ENCODE results near the gene APOM. TPM values are rescaled to one million over a fixed set of nuclear protein-coding genes. Genes with fewer than 3 reads are reported as not detected.
A peak's percentile ranks its signal among the peaks of the same experiment; 100 is the strongest.

The APOM gene
- total RNA-seq, 1 experiment from 2014 or later, result 1.4 TPM

DNA sequence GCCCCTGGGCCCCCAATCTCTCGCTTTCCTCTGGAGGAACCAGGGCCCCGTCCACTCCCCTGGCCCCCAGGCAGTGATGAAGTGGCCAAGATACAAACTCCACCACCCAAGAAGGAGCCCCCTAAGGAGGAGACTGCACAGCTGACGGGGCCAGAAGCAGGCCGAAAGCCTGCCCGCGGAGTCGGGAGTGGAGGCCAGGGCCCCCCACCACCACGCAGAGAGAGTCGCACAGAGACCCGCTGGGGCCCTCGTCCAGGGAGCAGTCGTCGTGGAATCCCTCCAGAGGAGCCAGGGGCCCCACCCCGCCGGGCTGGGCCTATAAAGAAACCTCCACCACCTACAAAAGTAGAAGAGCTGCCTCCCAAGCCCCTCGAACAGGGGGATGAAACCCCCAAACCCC lies 24.5 kb upstream of the APOM start:
- DNase-seq (ENCODE audit: low read depth), result no peak

DNA sequence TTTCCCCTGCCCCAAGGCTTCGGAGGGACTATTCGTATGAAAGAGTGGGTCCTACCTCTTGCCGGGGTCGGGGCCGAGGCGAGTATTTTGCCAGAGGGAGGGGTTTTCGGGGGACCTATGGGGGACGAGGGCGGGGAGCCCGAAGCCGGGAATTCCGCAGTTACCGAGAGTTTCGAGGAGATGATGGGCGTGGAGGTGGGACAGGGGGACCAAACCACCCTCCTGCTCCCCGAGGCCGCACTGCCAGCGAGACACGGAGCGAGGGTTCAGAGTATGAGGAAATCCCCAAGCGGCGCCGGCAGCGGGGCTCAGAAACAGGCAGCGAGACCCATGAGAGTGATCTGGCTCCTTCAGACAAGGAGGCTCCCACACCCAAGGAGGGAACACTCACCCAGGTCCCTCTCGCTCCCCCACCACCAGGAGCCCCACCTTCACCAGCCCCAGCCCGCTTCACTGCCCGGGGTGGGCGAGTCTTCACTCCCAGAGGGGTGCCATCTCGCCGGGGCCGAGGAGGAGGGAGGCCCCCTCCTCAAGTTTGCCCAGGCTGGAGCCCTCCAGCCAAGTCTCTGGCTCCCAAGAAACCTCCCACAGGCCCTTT lies 23.9 kb upstream of the APOM start:
- DNase-seq (ENCODE audit: low read depth), result no peak

DNA sequence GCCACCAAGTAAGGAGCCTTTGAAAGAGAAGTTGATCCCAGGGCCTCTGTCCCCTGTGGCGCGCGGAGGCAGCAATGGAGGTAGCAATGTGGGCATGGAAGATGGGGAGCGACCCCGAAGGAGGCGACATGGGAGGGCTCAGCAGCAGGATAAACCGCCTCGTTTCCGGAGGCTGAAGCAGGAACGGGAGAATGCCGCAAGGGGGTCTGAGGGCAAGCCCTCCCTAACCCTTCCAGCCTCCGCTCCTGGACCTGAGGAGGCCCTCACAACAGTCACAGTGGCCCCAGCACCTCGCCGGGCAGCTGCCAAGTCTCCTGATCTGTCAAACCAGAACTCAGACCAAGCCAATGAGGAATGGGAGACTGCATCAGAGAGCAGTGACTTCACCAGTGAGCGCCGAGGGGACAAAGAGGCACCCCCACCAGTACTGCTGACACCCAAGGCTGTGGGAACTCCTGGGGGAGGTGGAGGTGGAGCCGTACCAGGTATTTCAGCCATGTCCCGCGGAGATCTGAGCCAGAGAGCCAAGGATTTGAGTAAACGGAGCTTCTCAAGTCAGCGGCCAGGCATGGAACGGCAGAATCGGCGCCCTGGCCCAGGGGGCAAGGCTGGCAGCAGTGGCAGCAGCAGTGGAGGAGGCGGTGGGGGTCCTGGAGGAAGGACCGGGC lies 23.3 kb upstream of the APOM start:
- DNase-seq (ENCODE audit: low read depth), result no peak

DNA sequence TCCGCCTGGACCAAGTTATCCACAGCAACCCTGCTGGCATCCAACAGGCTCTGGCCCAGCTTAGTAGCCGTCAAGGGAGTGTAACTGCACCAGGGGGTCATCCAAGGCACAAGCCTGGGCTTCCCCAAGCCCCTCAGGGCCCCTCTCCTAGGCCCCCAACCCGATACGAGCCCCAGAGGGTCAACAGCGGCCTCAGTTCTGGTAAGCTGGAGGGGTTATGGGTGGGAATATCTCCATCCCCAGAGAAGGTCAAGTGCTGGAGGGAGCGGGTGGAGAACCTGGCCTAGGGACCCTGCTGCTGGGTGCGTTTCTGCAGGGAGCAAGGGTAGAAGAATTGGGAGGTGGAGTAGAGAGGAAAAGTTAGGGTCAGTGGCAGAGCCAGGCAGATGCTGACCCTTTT lies 22.2 kb upstream of the APOM start:
- no peak for DNase-seq (ENCODE audit: low read depth)

DNA sequence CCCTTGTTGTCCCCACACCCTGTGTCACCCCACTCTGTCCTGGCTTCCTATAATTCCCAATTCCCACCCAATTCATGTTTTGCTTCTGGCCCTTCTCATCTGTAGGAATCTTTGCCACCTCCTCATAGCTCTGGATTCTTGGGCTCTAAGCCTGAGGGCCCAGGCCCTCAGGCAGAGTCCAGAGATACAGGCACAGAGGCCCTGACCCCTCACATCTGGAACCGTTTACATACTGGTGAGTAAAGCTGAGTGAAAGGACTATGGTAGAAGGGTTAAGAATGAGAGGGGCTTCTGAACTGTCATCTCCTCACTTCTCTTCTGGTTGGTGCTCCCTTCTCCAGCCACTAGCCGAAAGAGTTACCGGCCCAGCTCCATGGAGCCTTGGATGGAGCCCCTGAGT lies 21.6 kb upstream of the APOM start:
- DNase-seq (ENCODE audit: low read depth), result no peak

DNA sequence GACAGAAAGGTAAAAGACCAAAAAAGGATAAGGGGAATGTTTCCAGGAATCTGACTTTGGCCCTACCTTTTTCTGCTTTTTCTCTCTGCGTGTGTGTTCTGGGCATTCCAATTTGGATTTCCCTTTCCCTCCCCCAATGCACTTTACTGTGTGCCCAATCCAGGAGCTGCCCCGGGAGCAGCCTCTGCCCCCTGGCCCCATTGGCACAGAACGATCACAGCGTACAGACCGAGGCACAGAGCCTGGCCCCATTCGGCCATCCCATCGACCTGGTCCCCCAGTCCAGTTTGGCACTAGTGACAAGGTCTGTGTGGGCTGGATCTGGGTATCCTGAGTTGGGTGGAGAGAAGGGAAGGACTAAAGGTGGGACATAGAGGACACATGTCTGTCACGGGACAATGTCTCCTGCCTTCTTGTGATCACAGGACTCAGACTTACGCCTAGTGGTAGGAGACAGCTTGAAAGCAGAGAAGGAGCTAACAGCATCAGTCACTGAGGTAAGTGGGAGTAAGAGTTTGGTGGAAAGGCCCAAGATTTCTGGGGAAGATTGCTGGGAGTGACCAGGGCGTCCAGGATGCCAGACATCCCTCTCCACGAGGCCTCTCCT lies 20.6 kb upstream of the APOM start:
- no peak for DNase-seq (ENCODE audit: low read depth)

DNA sequence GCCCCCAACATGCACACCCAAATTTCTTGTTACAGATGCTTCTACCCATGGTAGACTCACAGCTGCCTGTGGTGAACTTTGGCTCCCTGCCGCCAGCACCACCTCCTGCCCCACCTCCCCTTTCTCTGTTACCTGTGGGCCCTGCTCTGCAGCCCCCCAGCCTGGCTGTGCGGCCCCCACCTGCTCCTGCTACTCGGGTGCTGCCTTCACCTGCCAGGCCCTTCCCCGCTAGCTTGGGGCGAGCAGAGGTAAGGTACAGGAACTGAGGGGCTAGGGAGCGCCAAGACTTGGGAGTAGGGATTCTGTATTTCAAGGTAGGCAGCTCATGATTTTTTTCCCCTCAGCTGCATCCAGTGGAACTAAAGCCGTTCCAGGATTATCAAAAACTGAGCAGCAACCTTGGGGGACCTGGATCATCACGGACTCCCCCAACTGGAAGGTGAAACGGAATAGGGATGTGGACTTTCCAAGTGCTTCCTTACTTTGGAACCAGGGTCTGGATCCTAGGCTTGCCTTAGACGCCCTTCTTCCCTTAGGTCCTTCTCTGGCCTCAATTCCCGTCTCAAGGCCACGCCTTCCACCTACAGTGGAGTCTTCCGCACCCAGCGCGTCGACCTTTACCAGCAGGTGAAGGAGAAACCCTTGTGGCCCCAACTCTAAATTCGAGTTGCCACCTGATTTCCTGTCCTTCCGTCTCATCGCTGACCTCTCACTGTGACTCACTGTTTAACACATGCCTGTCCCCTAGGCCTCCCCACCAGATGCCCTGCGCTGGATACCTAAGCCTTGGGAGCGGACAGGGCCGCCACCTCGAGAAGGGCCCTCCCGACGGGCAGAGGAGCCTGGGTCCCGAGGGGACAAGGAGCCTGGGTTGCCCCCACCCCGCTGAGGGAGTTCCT lies 18.7 kb upstream of the APOM start:
- no peak for DNase-seq (ENCODE audit: low read depth)

DNA sequence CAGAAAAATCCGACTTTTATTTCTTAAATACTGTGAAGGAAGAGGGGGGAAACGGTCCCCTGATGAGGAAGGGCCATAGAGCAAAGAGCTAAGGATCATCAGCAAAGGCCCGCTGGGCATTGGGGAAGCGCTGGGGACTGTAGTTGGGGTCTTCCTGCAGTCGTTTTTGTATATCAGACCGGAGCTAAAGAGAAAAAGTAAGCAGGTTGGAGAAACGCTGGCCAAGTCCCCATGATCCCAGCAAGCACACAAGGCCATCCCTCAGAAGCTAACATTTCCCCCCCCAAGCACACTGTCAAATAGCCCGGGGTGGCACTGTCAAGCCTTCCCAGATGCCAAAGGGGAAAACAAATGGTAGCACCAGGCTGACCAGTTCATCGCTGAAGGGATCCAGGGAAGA lies 16.7 kb upstream of the APOM start:
- no peak for DNase-seq (ENCODE audit: low read depth)

DNA sequence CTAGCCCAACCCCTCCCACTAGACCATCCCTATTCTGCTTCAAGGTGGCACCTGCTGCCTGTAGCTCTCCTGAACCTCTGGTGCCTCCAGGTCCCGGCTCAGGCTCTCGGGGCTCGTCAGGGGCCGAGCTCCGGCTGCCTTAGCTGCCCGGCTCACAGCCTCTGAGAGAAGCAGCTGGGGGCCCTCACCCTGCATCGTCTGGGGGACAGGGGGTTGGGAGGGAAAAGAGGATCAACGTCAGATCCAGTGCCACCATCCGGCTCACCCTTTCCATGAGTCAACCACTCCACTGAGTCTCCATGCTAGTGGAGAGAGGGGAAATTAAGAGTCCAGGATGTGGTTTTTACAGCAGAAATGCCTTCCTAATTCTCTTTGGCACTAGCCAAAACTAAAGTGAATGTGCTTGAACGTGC lies 16.2 kb upstream of the APOM start:
- DNase-seq (ENCODE audit: low read depth), result peak; percentile 71

DNA sequence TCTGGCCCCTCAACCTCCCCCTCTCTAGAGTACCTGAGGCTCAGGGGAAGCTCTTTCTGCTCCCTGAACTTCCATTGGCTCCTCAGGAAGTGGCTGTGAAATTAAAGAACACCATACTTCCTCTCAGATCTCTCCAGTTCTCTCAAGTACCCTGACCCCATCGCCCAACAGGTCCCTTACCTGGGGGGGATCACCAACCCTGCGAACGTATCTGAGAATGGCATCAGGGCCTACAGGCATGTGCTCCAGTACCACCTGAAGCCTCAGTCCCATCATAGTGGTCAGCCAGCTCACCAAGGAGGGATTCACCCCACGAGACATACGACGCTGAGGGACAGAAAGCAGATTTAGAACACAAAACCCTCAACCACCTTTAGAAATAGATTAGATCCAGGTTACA lies 15.1 kb upstream of the APOM start:
- DNase-seq (ENCODE audit: low read depth), result no peak

DNA sequence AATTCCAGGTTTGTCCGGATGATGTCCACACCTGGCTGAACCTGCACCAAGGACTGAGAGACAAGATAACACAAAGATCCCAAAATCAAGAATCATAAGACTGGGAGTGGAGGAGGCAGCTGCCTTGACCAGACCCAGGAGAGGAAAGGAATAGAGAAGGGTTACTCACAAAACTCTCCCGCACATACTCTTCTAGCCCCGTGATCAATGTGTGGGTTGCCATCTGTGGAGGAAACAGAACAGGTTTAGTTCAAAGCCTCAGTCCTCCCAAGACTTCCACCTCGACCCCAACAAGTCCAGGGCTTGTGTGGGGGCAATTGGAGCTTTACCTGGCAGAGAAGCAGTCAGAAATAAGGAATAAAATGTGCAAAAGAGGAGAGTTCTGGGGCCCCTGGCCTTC lies 14.3 kb upstream of the APOM start:
- no peak for DNase-seq (ENCODE audit: low read depth)

DNA sequence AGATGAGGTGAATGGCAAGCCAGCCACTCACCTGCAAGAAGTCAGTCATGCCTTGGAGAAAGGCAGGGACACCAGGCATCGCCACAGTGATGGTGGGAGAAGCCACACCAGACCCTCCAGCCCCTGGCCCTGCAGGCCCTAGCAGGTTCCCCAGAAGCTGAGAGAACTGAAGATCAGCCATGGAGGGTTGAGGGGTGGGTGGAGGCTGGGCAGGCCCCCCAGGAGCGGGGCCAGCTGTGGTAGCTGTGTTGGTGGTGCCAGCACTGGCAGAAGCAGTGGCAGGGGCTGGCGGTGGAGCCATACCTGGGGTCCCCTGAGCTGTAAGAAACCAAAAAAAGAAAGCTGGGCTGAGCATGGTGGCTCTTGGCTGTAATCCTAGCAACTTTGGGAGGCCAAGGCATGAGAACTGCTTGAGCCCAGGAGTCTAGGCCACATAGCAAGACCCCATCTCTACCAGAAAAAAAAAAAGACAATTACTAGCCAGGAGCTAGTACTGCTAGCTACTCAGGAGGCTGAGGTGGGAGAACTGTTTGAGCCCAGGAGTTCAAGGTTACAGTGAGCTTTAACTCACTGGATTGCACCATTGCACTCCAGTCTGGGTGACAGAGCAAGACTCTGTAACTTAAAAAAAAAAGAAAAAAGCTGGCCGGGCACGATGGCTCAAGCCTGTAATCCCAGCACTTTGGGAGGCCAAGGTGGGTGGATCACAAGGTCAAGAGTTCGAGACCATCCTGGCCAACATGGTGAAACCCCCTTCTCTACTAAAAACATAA lies 12.7 kb upstream of the APOM start:
- no peak for DNase-seq (ENCODE audit: low read depth)

DNA sequence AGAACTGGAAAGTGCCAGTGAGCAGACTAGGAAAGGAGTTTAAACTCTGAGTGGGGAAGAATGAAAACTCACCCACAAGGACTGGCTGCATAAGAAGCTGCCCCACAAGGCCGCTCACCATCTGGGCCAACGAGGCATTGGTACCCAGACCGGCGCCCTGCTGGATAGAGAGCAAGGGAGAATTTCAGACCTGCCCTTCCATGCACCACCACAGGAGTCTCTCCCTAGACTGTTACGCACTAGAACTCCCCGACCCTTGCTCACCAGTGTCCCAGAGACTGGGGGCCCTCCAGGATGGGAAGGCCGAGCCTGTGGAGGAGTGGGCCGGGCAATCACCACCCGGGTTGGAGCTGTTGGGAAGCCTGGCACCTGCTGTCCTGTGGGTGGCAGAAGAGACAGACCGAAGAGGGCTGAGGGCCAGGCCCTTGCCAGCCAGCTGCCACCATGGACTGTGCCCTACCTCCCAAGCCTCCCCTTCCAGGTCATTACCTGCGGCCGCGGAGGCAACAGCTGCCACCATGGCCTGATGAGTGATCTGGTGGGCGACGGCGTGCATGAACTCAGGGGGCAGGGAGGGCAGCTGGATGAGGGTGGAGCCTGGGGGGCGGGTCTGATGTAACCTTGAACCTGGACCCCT lies 11.8 kb upstream of the APOM start:
- no peak for DNase-seq (ENCODE audit: low read depth)

DNA sequence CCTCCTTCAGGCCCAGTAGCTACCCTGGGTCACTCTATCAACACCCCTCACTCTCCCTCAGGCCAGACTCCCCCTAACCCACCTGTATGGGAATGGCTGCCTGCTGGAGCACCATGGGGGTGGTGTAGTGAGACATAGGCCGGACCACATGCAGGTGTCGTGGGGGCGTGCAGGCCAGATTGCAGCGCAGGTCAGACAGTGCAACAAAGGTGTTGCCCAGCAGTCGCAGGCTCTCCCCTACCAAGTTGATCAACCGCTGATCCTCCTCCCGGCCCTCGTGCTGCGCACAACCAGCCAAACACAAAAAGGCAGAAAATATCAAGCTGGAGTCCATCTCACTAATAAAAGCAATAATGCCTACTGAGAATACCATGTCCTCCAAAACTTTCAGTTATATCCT lies 10.4 kb upstream of the APOM start:
- no peak for DNase-seq (ENCODE audit: low read depth)

DNA sequence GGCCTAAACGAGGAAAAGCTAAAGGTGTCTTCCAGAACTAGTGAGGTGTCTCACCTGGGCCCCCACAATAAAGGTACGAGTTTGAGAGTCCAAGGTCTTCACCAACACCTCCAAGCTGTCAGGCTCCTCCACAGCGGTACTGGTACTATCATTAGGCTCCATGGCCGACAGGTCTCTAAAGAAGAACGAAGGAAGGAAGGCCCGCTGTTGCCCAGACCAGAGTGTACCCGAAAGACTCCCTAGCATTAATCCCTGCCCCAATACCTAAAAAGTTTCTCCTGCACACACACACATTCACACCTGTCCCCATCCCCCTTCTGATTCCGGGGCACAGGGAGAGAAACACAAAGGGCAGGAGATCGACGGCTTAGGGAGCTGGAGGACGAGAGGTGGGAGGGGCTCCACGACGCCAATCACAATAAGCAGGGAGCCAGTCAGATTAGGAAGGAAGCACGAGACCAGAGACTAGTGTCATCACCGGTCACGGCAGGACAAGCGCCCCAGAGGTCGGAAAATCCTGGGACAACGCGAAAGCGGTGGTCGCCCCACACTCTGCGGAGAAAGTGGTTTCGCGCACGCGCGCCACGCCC lies 4.0 kb upstream of the APOM start:
- peak; percentile 84 for DNase-seq (ENCODE audit: low read depth)

DNA sequence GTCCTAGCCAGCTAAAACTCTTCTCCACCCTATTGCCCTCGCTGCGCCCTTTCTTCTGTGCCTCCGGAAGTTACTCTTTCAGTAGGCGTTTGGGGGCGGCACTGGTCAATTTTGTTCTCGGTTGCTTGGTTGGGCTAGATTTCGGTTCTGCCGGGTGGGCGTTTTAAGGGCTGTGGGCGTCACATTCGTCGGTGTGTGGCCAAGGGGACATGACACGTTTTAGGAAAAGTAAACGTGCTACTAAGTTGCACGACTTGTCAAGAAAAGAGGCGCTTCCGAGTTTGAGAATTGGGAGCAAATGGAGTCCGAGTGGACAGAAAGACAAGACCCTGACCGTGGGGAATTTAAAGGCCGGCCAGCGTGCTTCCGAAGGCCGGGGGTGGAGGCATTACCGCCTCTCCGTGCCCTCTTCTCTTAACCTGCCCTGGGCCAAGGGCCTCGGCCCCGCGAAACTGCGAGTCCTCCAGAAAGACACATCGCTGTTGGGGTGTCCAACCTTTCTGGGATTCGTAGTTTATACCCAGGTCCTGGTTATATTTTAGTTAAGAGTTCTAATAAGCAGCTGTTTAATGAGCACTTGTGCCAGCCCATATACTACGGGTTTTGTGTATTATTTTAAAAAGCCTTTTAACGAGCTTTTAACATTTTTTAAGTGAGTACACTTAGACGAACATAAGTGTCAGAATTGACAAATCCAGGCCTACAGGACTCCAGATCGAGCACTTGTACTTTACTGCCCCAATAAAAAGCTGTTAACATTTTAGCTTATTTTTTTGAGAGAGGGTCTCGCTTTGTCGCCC lies 2.6 kb upstream of the APOM start:
- peak; percentile 93 for DNase-seq (ENCODE audit: low read depth)

DNA sequence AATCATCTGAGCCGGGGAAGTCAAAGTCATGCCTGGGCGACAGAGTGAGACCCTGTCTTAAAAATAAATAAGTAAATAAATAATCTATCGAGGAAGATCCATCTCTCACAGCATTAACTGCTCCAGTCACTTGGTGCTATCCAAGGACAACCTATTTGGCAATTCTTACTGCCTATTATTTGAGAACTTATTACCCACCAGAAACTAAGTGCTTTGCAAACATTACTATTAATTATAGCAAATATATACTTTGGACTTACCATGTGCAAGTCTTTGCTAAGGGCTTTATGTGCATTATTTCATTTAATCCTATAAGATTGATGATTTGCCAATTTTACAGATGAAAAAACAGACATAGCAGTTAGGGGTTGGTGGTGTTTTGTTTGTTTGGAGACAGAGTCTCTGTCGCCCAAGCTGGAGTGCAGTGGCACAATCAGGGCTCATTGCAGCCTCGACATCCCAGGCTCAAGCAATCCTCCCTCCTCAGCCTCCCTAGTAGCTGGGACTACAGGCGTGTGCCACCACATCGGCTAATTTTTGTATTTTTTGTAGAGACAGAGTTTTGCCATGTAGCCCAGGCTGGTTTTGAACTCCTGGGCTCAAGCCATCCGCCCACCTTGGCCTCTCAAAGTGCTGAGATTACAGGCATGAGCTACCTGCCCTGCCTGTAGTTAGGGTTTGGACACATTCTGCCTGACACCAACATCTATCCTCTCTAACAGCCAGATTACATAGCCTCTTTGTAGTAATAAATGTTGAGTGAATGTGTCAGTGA lies 933 bp upstream of the APOM start:
- no peak for DNase-seq (ENCODE audit: low read depth)

DNA sequence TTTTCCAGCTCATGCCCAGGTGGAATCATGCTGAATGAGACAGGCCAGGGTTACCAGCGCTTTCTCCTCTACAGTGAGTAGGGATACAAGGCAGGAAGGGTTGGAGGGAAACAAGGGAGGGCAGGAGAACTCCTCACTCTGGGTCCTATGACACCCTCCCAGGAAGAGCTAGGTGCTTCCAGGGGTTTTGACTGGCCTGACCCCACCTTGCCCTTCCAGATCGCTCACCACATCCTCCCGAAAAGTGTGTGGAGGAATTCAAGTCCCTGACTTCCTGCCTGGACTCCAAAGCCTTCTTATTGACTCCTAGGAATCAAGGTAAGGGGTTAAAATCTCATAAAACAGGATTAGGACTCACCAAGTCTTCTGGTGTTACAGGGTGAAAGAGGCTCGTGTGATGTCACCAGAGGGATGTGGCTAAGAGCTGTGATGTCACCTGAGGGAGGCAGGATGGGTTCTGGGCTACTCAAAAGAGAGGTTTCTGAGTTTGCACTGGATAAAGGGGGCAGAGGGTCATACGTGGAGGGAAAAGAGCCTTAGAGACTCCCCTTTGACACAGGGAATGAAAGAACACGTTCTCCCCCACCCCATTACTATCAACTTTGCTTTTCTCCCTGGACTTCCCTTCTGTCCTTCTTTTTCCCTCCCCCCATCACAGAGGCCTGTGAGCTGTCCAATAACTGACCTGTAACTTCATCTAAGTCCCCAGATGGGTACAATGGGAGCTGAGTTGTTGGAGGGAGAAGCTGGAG lies 1.9 kb downstream of the APOM start:
- no peak for DNase-seq (ENCODE audit: low read depth)
